Natural killer cell (primary cell): ENCODE measurements around the gene CMTR2. TPM values are rescaled to one million over a fixed set of nuclear protein-coding genes. Genes with fewer than 3 reads are reported as not detected.

Source experiments
- ATAC-seq, 3 donors: fragments of 150-1000 bp in 2 of 3; fragments of 200-7000 bp in 1 of 3; cut with Tn5 transposase; 1 replicate in 1 of 3; 2 replicates in 2 of 3; pipeline ENCODE4 v1.10.0; 2021; ENCODE audit warnings: mild to moderate bottlenecking in 2 of 3, moderate library complexity in 2 of 3
- DNase-seq, 2 donors: peaks; one replicate each; pipeline versions ENCODE4 v3.0.0 to v3.0.0-alpha.2; 2013 to 2021; ENCODE audit warnings: mixed read lengths in 1 of 2
- H3K27ac ChIP-seq: one replicate; pipeline ENCODE4 v1.5.1; 2013; ENCODE audit warnings: mild to moderate bottlenecking, low read length
- H3K27me3 ChIP-seq: one replicate; pipeline ENCODE4 v1.6.1; 2013; ENCODE audit warnings: low read length; ENCODE audit not compliant: control insufficient read depth, insufficient read depth
- H3K36me3 ChIP-seq: one replicate; pipeline ENCODE4 v1.6.1; 2013; ENCODE audit warnings: low read length; ENCODE audit not compliant: control insufficient read depth, insufficient read depth
- H3K4me1 ChIP-seq: one replicate; pipeline ENCODE4 v1.6.1; 2013; ENCODE audit warnings: low read length; ENCODE audit not compliant: control insufficient read depth, insufficient read depth
- H3K4me3 ChIP-seq: one replicate; pipeline ENCODE4 v1.5.1; 2013; ENCODE audit warnings: low read length
- H3K9me3 ChIP-seq: one replicate; pipeline ENCODE4 v1.6.1; 2013; ENCODE audit warnings: low read length; ENCODE audit not compliant: control insufficient read depth, insufficient read depth
- H3K27ac Mint-ChIP-seq, 2 donors: one replicate each; pipeline ENCODE4 v1.8.0; 2022; ENCODE audit warnings: mild to moderate bottlenecking in 2 of 2, mixed read lengths in 2 of 2, moderate library complexity in 1 of 2
- H3K27me3 Mint-ChIP-seq, 2 donors: one replicate each; pipeline ENCODE4 v1.8.0; 2022; ENCODE audit warnings: low read depth in 2 of 2, mixed read lengths in 2 of 2
- H3K36me3 Mint-ChIP-seq: one replicate; pipeline ENCODE4 v1.8.0; 2022; ENCODE audit warnings: mixed read lengths
- H3K4me1 Mint-ChIP-seq, 2 donors: one replicate each; pipeline ENCODE4 v1.8.0; 2022; ENCODE audit warnings: mixed read lengths in 2 of 2
- H3K4me3 Mint-ChIP-seq: one replicate; pipeline ENCODE4 v1.8.0; 2022; ENCODE audit warnings: mild to moderate bottlenecking, moderate library complexity, mixed read lengths
- H3K9me3 Mint-ChIP-seq, 2 donors: one replicate each; pipeline ENCODE4 v1.8.0; 2022; ENCODE audit warnings: mixed read lengths in 2 of 2
- WGBS: methylation state at CpG from one replicate; pipeline ENCODE4 v1.1.7; 2013; ENCODE audit warnings: missing lambda C conversion rate; ENCODE audit not compliant: insufficient coverage; 5-methylcytosine and 5-hydroxymethylcytosine counted together
- intact Hi-C: fragments of 100-400 bp; cut with micrococcal nuclease; formaldehyde crosslinking; loops from one replicate; pipeline ENCODE4 v1.14.2; 2022
- total RNA-seq, 4 donors: library from RNA; stranded (reverse); fragments of 120-200 nt in 1 of 4; gene quantifications; one replicate each; pipeline versions ENCODE4 v1.2.3 to v1.2.4, GENCODE V29; 2013 to 2022
- TF ChIP-seq, protein P1 (sequence below): fragments of 200-600 bp; IDR thresholded peaks from one replicate; pipeline ENCODE4 v1.8.0; 2022; ENCODE audit warnings: antibody characterized with exemption

The CMTR2 gene, protein sequence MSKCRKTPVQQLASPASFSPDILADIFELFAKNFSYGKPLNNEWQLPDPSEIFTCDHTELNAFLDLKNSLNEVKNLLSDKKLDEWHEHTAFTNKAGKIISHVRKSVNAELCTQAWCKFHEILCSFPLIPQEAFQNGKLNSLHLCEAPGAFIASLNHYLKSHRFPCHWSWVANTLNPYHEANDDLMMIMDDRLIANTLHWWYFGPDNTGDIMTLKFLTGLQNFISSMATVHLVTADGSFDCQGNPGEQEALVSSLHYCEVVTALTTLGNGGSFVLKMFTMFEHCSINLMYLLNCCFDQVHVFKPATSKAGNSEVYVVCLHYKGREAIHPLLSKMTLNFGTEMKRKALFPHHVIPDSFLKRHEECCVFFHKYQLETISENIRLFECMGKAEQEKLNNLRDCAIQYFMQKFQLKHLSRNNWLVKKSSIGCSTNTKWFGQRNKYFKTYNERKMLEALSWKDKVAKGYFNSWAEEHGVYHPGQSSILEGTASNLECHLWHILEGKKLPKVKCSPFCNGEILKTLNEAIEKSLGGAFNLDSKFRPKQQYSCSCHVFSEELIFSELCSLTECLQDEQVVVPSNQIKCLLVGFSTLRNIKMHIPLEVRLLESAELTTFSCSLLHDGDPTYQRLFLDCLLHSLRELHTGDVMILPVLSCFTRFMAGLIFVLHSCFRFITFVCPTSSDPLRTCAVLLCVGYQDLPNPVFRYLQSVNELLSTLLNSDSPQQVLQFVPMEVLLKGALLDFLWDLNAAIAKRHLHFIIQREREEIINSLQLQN
- 10 to 100 TPM; 18.1 to 37.2 (median 23.1) TPM for total RNA-seq
- total RNA-seq (2013), result 46.4 TPM

DNA sequence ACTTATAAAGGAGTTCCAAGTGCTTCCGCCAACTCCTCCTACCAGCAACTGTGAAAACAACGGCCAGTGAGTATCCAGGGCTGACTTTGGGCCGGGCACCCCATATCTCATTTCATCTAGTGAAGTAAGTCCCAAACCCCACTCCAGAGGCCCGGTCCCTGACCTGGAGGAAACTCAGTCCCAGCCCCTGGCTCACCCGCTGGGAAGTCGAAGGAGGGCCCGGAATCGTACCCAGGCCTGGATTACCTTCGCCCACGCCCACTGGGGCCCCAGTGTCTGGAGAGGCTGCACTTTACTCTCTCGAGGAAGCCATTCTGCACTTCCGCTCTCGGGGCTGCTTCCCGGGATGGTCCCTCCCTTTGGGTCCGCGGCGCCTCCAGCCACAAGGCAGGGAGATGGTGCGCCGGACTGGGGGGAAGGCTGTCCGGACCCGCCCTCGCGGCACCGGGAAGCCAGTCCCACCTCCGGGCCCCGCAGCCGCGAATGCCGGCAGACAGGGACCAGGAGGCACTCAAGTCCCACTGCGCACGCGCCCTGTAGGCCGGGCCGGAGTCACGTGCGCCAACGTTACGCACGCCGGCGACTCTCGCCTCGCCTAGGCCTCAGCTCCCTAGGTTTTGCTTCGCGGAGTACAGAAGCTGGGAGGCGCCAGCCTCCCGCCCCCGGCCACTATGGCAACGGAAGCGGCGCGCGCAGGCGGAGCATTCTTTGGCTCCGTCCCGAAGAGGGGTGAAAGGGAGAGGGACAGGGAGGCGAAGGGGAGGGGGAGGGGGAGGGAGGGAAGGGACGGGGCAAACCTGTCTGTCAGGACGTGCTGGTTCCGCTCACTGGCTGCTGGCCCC is at the start of gene CMTR2:
Gene CMTR2, minus strand, starts transcription at position 513 of the 842 bp plus-strand sequence. CDS start 3,482 bp downstream, outside the sequence.
- peaks cover 21% of the 10 kb centered on the region for H3K36me3 ChIP-seq

DNA sequence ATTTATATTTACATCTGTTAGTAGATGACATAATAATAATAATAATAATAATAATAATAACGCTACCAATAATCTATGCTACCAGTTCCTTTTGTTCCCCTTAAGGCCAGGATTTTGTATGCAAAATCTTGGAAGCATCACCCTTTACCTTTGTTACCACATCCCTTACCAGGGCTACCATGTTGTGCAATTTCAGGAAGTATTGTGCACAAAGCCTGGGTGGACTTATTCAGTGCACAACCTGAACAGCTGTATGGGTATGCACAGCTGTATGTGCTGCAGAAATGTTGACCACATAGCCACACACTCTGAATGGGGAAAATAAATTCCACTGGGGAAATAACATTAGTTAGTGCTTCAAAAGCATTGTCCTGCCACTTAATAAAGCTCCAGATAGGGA is 49.4 kb upstream of the CMTR2 start:
- peaks cover 26 to 30% of the 10 kb centered on the region in 2 donors for H3K27me3 Mint-ChIP-seq
- Histone ChIP-seq H3K27me3 (peaks cover 2% of the 10 kb centered on the region), H3K9me3 (no peaks in the 10 kb centered on the region), H3K4me3 (no peak overlapping the region), H3K36me3 (no peaks in the 10 kb centered on the region), H3K4me1 (no peaks in the 10 kb centered on the region), H3K27ac (no peak overlapping the region)
- DNase-seq (no peak), ATAC-seq (no peak)
- TF ChIP-seq, protein P1, sequence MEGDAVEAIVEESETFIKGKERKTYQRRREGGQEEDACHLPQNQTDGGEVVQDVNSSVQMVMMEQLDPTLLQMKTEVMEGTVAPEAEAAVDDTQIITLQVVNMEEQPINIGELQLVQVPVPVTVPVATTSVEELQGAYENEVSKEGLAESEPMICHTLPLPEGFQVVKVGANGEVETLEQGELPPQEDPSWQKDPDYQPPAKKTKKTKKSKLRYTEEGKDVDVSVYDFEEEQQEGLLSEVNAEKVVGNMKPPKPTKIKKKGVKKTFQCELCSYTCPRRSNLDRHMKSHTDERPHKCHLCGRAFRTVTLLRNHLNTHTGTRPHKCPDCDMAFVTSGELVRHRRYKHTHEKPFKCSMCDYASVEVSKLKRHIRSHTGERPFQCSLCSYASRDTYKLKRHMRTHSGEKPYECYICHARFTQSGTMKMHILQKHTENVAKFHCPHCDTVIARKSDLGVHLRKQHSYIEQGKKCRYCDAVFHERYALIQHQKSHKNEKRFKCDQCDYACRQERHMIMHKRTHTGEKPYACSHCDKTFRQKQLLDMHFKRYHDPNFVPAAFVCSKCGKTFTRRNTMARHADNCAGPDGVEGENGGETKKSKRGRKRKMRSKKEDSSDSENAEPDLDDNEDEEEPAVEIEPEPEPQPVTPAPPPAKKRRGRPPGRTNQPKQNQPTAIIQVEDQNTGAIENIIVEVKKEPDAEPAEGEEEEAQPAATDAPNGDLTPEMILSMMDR, result no peak
- peaks cover 0 to 5% of the 10 kb centered on the region in 2 donors for H3K4me1 Mint-ChIP-seq
- intact Hi-C loops, result no loop called here
- H3K36me3 Mint-ChIP-seq, result no peaks in the 10 kb centered on the region
- no CpG with 5 or more reads among the region's 1 CpG for WGBS
- no peaks in the 10 kb centered on the region for H3K9me3 Mint-ChIP-seq
- H3K27ac Mint-ChIP-seq, result no peak overlapping the region
- H3K4me3 Mint-ChIP-seq, result no peak overlapping the region

More for the DNA sequence above, at the start of gene CMTR2:
- WGBS, result under 1% methylated on average over 59 of the region's 60 CpGs
- ATAC-seq (peak; percentile 83 to 94 (median 90)), DNase-seq (peak; percentile 84 to 95)
- peaks cover 3% of the 10 kb centered on the region for H3K27me3 ChIP-seq
- peaks cover 12 to 17% of the 10 kb centered on the region in 2 donors for H3K27me3 Mint-ChIP-seq
- H3K4me1 Mint-ChIP-seq, result peaks cover 38 to 43% of the 10 kb centered on the region in 2 donors
- peak within 1 kb of the TSS; percentile 95 for H3K27ac ChIP-seq
- H3K4me1 ChIP-seq, result peaks cover 6% of the 10 kb centered on the region
- H3K4me3 Mint-ChIP-seq, result peak within 1 kb of the TSS; percentile 86
- H3K36me3 Mint-ChIP-seq, result peaks cover 25% of the 10 kb centered on the region
- H3K9me3 Mint-ChIP-seq, result no peaks in the 10 kb centered on the region
- H3K27ac Mint-ChIP-seq, result peak within 1 kb of the TSS; percentile 80 to 84
- no peaks in the 10 kb centered on the region for H3K9me3 ChIP-seq
- TF ChIP-seq, protein P1, result no peak
- peak within 1 kb of the TSS; percentile 94 for H3K4me3 ChIP-seq
- intact Hi-C loops, result loop anchor here (2.0 kb wide), 1 partner anchor 30 kb away; no protein-coding TSS in a partner anchor

DNA sequence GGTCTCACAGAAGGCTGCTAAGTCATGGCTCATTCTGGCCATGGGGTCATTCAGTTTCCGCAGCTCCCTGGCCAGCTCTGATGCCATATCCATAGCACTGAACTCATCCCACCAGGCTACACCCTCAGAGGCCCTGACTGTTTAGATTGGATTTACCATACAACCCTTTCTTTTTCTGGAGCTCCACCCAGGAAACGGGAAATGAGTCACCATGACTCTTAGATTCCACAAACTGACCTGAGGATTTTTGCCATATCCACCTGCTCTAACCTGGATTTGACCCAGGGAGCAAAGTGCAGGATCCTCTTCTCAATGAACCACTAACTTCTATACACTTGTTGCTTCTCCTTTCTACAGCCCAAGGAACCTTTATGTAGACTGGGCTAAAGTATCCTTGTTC is 49.0 kb upstream of the CMTR2 start:
- DNase-seq, result no peak
- no peak overlapping the region for H3K27ac ChIP-seq
- Mint-ChIP-seq H3K36me3 (no peaks in the 10 kb centered on the region), H3K27me3 (peaks cover 26 to 30% of the 10 kb centered on the region in 2 donors), H3K4me1 (peaks cover 0 to 5% of the 10 kb centered on the region in 2 donors), H3K27ac (no peak overlapping the region), H3K9me3 (no peaks in the 10 kb centered on the region), H3K4me3 (no peak overlapping the region)
- no peaks in the 10 kb centered on the region for H3K9me3 ChIP-seq
- no peak for ATAC-seq
- intact Hi-C loops, result no loop called here
- H3K36me3 ChIP-seq, result no peaks in the 10 kb centered on the region
- TF ChIP-seq, protein P1, result no peak
- no peak overlapping the region for H3K4me3 ChIP-seq
- no peaks in the 10 kb centered on the region for H3K4me1 ChIP-seq
- WGBS, result 83% methylated on average over 2 of the region's 2 CpGs
- peaks cover 4% of the 10 kb centered on the region for H3K27me3 ChIP-seq
